PFSK-1 (cell line): Measurements from ENCODE around the gene HRH1.

Experiments
- FOXP2 ChIP-seq: optimal IDR thresholded peaks from 2 replicates; pipeline ENCODE3; 2011; ENCODE audit warnings: borderline replicate concordance, control low read depth, inconsistent platforms; ENCODE audit not compliant: insufficient read depth; ENCODE audit errors: extremely low read length, extremely low read depth
- POLR2AphosphoS5 ChIP-seq: IDR thresholded peaks from 2 replicates; pipeline ENCODE4 v1.6.1; 2012; ENCODE audit warnings: low read depth, mild to moderate bottlenecking, control low read depth, low read length, moderate library complexity
- SIN3A ChIP-seq: IDR thresholded peaks from 2 replicates; pipeline ENCODE4 v1.6.1; 2012; ENCODE audit warnings: mild to moderate bottlenecking, low read length, moderate library complexity, borderline replicate concordance; ENCODE audit not compliant: insufficient read depth
- TF ChIP-seq, protein P1 (sequence below), 2 experiments: IDR thresholded peaks; 2 replicates each; pipeline versions ENCODE4 v1.6.1 to v1.8.0; 2011 to 2012; ENCODE audit warnings: low read depth in 2 of 2, low read length in 2 of 2, control low read depth in 1 of 2, inconsistent platforms in 1 of 2, mild to moderate bottlenecking in 1 of 2, moderate library complexity in 1 of 2; ENCODE audit not compliant: insufficient read depth in 1 of 2

DNA sequence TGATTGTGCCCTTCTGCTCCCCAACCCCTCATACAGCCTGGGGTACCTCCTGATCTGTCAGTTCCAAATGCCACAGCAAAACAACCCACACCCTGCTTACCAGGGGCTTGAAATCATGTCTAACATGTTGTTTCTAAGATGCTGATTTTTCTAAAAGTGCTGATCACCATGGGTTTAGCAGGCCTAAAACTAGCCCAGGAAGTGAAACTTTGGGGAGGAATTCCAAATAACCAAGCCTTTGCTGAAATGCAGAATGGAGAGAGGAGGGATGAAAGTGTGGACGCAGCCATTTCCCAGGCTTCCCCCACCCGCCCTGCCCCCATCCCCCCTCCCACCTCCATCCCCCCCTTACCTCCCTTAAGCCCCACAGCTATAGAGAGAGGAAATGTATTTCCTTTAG is 2.0 kb upstream of the HRH1 start:
- TF ChIP-seq POLR2AphosphoS5: no peak
- no peak for TF ChIP-seq FOXP2
- TF ChIP-seq SIN3A: no peak
- TF ChIP-seq, protein P1, sequence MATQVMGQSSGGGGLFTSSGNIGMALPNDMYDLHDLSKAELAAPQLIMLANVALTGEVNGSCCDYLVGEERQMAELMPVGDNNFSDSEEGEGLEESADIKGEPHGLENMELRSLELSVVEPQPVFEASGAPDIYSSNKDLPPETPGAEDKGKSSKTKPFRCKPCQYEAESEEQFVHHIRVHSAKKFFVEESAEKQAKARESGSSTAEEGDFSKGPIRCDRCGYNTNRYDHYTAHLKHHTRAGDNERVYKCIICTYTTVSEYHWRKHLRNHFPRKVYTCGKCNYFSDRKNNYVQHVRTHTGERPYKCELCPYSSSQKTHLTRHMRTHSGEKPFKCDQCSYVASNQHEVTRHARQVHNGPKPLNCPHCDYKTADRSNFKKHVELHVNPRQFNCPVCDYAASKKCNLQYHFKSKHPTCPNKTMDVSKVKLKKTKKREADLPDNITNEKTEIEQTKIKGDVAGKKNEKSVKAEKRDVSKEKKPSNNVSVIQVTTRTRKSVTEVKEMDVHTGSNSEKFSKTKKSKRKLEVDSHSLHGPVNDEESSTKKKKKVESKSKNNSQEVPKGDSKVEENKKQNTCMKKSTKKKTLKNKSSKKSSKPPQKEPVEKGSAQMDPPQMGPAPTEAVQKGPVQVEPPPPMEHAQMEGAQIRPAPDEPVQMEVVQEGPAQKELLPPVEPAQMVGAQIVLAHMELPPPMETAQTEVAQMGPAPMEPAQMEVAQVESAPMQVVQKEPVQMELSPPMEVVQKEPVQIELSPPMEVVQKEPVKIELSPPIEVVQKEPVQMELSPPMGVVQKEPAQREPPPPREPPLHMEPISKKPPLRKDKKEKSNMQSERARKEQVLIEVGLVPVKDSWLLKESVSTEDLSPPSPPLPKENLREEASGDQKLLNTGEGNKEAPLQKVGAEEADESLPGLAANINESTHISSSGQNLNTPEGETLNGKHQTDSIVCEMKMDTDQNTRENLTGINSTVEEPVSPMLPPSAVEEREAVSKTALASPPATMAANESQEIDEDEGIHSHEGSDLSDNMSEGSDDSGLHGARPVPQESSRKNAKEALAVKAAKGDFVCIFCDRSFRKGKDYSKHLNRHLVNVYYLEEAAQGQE (IDR thresholded peaks at IDR 0.05; ENCODE audit: insufficient read depth in 1 of 2, low read depth in 2 of 2, low read length in 2 of 2): no peak
